Renal cortical epithelial cell (primary cell): ENCODE measurements around the gene RPL19. TPM values are rescaled to one million over a fixed set of nuclear protein-coding genes. Genes with fewer than 3 reads are reported as not detected.
A peak's percentile ranks its signal among the peaks of the same experiment; 100 is the strongest.

Experiments used
- DNase-seq: peaks from one replicate; pipeline ENCODE4 v3.0.0-alpha.2; 2011; ENCODE audit warnings: low read depth
- total RNA-seq: library from RNA; depleted of rRNA; stranded (reverse); fragments of >200 nt; gene quantifications from 2 replicates; pipeline ENCODE4 v1.2.3, GENCODE V29; 2014

Gene RPL19
- total RNA-seq, 1 donor from 2014 or later: 1,714 TPM

DNA sequence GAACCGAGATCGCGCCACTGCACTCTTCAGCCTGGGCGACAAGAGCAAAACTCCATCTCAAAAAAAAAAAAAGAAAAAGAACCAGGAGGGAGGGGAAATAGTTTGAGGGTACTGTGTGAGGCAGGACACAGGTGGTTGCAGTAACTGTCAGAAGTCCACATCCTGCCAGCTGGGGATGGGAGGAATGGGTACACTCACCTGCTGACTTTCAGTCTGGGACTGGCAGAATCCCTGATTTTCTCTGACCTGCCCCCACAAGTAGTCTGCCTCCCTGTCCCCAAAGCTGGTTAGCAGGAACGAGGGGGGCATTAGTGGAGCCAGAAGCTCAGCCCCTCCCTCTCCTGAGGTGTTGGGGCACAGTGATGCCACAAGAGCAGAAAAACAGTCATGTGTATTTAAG is 27.0 kb upstream of the RPL19 start:
- no peak for DNase-seq

DNA sequence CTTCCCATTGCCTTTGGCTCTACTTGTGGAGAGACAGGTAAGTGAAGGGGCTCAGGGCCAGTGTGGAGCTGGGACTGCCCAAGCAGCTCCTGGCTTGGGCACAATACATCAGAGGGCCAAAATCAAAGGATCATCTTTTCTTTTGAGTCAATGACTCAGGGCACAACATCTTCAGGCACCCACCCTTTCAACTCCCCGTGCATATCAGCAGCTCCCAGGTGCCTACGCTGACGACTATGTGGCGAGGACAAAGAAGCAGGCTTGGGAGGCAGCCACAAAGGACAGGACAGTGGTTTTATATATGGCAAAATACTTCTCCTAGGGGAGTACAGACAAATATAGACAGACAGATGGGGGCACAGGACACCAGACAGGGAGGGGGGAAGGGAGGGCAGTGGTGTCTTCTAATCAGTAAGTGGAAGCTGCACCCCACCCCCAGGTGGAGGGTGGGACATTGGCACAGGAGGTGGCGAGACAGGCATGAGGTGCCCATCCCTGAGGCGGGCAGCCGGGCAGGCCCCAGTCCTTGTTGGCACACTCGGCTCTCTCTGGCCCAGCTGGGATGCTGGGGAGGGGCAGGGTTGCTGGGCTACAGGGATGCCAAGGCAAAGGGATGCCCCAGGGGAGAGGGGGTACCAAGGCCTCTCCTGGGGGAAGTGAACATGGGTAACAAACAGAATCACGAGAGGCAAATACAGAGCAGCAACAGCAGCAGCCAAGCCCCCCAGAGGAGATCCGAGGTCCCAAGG is 26.4 kb upstream of the RPL19 start:
- DNase-seq: no peak

DNA sequence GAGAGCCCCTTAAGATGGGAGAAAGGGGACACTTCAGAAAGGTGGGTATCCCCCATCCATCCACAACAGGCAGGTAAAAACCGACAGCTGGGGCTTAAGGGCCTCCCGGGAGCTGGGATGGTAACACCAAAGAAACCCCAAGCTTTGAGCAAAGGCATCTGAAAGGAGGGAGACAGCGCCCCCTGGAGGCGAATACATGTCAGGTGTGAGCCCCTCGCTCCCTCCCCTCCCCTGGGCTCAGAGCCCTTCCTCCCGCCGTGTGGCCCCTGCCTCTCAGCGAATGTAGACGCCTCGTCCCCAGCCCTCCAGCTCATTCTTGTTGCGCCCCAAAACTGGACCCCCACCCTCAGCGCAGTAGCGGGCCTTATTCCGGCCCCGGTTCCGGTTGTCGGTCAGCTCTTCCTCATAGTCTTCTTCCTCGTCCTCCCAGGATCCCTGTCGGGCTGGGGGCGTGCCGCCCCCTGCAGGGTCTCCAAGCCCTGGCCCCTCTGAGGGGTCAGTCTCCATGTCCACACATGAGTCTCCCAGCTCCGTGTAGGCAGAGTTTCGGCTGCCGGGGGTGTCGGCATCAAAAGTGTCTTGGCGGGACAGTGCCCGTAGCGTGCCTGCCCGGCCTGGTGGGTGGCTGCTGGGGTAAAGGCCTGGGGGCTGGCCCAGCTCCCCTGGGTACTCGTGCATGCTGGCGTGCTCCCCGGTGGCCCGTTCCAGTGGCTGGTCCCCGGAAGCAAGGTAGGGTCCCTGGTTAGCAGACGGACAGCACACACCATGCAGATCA is 25.0 kb upstream of the RPL19 start:
- peak; percentile 19 for DNase-seq

DNA sequence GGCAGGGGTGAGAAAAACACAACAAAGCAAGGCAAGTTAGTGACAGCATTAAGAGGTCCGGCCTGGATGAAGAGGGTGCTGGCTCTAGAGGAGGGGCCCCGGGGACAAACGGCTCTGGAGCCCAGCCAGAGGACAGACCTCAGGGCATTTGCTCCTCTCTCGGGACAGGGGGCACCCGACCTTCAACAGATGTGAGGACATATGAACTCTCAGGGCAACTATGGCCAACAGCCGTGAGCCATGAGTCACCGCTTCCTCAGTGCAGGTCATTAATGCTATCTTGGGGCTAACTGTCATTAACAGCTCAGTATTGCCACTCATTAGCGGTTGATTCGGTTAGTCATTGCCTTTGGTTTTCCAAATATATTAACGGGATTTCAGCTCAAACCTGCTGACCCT is 24.4 kb upstream of the RPL19 start:
- DNase-seq: peak; percentile 68

DNA sequence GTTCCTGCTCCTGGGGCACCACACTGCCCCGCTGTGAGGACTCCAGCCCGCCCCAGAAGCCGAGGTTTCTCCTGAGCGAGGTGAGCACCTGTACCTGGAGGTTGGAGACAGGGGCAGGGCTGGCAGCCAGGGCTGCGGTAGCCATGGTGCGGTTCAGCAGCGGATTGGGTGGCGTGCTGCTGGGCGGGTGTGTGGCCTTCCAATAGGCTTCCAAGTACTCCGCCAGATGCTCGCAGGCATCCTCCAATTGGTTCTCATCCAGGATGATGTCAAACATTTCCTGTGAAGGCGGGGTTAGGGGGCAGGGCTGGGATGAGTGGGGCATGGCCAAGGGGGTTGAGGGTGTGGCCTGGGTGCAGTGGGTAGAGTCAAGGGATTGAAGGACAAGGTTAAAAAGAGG is 22.8 kb upstream of the RPL19 start:
- no peak for DNase-seq

DNA sequence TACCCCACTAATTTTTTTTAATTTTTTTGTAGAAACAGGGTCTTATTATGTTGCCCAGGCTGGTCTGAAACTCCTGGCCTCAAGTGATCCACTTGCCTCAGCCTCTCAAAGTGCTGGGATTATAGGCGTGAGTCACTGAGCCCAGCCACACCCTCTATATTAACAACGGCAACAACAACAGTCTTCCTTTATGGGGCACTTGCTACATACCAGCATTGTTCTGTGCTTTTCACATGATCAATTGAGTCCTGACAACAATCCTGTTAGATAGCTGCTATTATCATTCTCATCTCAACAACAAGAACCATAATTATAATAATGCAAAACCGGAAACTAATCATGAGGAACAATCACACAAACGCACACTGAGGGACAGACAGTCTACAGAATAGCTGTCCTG is 21.5 kb upstream of the RPL19 start:
- DNase-seq: peak; percentile 50

DNA sequence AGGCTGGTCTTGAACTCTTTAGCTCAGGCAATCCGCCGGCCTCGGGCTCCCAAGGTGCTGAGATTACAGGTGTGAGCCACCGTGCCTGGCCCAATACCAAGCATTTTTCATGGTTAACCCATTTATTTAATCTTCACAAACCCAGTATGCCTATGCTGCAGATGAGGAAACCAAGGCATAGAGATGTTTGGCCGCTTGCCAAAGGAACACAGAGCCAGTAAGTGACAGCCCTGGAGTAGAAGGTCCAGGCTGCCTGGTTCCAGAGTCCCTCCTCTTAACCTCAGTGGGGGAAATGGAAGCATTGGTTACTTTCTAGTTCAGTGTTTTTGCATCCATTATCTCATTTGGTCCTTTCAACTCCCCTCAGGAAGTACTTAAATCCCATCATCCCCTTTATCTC is 18.8 kb upstream of the RPL19 start:
- no peak for DNase-seq

DNA sequence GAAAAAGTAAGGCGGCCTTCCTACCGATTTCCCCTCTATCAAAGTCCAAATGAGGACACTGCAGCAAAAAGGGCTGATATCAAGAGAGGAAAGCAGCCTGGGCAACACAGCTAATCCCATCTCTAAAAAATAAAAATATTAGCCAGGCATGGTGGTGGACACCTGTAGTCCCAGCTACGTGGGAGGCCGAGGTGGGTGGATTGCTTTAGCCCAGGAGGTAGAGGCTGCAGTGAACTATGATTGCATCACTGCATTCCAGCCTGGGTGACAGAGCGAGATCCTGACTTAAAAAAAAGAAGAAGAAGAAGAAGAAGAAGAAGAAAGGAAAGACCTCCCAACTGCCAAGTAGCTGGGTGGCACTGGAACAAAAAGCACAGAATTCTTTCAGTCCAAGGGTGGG is 17.0 kb upstream of the RPL19 start:
- no peak for DNase-seq

DNA sequence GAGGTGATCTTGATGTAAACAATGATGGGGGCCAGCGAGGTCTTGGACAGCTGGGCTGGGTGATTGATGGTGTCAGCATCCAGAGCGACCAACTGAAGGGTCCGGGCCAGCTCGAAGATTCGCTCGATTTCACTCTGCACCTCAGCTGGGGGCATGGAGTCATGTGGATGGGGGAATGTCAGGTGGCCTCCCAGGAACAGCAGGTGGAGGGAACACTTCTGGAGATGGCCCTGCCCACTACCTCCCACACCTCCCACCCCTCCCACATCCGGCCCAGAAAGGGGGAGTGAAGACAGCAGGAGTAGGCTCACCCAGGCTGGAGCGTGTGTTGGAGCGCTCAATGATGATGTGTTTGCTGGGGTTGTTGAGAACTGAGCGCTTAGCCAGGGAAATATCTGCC is 16.4 kb upstream of the RPL19 start:
- DNase-seq: no peak

DNA sequence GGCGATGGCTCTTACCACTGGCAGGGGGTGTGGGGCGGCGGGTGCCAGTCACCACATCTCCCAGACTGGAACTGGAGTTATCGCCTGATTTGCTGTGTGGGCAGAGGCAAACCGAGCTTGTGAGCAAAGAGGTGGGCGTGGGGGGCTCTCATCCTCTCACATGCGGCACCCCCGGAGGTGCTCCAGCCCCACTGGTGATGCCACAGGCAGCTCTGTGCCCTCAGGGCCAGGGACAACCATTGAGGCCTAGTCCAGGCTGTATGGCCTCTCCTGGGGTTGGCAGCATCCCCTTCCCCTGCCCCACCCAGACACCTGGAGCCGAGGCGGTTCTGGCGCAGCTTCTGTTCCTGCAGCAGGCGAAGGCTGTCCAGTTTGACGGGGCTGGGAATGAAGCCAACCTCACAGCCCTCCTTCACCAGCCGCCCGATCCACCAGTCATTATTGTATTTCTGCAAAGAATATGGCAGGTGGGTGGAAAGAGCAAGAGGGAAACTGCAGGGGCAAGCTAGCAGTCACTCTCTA is 13.5 kb upstream of the RPL19 start:
- DNase-seq: no peak

DNA sequence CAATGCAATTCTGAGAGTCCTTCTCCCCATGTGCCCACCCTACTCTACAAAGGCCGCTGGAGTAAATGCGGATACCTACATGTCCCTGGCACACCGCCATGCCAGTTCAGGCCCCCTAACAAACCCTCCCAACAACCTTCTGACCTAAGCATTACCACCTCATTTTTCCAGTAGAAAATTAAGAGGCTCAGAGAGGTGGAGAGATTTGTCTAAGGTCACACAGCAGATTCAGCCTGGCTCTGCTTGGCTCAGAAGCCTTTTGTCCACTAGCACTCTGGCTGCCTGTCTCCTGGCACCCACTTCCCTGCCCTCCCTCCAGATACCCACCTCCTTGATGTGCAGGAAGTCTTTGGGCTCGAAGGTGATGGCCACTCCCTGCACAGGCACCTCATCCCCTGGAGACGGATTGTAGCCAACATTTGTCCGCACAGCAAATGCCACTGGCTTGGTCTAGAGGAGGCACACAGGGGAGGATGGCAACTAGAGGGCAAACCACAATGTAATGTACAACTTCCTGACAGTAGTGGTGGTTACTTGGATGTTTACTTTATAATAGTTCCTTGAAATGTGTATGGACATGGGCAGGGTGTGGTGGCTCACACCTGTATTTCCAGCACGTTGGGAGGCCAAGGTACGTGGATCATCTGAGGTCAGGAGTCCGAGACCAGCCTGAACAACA is 12.8 kb upstream of the RPL19 start:
- no peak for DNase-seq

DNA sequence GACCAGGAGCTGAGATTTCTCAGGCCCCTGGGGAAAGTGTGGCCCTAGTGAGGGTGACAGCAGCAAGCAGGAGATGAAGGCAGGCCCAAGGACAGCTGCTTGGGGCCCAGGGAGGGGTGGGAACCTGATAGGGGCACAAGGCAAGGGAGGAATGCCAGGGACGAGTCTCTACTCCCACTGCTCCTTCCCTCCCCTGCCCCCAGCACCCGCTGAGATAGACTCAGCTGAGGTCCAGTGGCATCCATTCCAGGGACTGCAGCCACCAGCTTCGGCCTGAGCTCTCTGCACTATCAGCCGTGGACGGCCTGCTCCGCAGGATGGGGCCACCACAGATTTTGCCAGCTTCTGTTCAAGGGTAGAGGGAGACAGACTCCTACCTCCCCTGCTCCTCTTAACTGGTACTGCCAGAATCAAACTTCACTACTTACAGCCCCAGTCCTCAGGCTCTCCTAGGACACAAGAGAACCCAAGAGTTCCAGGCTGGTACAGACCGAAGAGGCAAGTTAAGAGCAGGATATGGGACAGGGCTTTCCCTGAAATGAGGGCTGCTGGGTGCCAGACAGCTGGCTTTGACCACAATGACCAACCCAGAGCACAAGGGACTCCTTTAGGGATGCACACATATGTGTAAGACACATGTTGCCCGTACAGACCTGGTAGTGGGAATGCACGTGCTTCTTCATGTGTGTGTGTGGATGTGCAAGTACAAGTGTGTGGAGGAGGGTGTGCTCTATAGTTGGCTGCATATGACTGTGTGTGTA is 8.2 kb upstream of the RPL19 start:
- DNase-seq: no peak

DNA sequence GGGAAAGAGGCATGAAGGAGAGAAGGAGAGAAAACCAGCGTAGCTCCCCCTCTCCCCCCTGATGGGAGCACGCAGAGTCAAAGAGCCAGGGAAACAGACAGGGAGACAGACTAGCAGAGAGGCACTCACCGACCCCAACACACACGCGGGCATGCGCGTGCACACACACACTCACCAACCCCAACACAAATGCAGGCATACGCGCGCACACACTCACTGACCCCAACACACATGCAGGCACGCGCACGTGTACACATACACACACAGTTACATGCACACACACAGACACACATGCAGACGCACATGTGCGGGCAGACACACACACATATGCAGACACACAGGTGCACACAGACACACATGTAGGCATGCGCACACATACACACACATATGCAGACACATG is 7.2 kb upstream of the RPL19 start:
- DNase-seq: no peak

DNA sequence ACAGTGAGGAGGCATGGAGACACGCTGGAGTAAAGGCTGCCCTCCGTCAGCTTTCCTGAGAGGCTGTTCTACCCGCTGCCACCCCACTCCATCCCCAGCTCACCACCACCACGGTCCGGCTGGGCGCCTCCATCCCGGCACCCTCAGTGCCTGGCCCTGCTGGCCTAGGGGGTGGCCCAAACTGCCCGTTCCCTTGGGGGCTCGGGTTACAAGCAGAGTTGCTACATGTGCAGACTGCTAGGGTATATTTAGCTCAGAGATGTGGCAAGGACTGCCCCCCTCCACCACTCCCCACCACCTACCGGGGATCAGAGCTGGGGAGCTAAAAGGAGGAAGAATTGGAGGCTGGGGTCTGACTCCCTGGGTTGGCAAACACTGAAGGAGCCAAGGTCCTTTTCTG is 6.7 kb upstream of the RPL19 start:
- DNase-seq: no peak

DNA sequence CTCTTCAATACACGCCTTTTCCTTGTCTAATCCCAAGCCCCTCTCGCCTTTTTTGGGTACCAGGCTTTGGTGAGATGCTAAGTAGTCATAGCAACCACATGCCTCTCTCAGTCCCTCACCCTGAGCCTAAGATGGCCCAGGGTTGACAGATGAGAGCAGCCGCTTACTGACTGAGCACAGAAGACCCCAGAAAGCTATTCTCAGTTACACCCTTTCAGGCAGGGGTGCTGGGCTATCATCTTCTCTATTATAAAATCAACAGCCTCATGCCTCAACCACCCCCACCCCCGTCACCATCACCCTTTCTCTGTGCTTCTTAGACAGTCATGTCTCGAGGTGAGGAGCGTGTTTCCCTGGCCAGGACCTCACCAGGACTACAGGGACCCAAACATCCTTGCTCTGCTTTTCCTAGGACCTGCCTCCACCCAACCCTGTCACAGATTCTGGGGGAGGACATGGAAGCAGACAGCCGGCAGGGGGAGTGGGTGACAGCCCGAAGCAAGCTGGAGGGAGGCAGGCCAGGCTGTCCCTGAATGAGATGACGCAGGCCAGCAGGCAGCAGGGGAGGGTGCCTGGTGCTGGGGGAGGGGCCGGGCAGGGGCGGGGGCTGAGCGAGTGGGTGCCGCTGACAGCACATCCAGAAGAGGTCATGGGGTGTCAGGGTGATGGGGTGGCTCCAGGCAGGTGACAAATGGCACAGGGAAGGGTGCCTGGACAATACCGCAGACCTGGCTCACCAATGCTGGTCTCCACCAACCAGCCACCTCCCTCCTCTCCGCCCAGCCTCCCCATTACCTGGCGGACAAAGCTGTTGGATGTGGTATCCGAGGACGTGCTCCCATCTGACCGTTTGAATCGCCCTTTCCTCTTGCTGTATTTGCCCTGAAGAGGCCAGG is 5.7 kb upstream of the RPL19 start:
- DNase-seq: no peak

DNA sequence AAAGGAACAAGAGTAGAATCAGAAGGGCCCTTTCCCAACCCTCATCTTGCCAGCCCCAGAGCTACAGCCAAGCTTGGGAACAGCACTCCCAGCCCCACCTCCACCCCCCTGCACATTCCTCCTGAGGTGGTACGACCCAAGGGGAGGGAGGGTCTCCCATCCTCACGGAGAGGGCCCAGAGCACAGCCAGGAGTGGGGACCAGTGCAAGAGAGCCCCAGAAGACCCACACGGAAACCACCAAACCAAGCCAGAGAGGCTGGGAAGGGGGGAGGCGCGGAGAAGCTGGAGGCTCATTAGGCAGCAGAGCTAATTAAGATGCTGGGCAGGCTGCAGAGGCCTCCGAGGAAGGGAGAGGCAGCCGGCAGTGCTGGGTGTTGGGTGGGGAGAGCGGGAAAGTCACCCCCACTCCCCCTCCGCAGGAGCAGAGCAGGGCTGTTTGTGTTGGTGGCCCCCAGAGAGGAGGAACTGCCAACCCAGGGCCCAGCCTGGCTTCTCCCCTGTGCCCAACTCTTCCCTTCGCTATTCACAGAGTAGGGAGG is 5.0 kb upstream of the RPL19 start:
- DNase-seq: no peak

DNA sequence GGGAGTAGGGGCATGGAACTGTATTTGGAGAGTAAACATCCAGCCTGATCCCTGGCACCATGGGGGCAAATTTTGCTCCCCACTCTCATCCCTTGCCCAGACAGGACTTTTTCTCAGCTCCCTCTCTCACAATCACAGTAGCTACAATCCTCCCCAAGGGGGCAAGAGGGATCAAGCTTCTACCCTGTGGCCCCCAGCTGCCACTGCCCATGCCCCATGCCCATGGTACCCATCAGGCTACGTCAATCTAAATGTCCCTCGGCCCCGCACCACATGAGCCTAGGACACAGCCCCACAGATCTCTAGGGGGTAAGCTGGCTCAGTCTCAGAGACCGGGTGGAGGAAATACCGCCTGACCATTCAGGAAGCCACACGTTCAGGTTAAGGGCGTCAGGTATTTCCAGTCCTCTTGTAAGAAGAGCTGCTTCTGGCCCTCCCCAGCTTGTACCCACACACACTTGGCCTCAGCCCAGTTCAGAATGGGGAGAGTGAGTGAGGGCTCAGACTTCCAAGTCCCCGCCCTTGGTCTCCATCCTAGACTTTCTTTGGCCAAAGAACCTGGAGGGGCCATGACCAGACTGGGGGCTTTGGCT is 4.4 kb upstream of the RPL19 start:
- peak; percentile 16 for DNase-seq

DNA sequence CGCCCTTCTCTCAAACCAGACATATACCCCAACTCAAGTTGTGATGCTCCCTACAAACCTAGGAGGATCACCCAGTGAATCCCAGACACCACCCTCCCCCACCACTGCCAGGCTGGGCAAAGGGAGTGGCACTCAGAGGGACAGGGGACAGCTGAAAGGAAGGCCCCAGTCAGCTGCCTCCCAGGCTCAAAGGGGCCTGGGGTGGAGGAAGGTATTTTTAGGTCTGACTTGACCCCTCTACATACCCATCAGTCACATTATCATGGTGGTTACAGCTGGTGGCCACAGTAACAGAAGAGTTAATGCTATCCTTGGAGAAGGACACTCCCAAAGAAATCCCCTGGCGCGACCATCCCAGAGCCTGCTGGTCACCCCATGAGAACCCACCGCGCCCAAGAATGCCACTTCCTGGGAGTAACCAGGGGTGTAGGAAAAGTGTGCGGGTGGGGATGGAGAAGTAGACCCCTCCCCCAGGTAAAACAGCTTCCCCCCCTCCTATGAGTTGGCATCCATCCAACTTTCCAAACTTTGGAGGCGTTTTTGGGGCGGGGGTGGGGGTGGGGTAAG is 3.8 kb upstream of the RPL19 start:
- no peak for DNase-seq

DNA sequence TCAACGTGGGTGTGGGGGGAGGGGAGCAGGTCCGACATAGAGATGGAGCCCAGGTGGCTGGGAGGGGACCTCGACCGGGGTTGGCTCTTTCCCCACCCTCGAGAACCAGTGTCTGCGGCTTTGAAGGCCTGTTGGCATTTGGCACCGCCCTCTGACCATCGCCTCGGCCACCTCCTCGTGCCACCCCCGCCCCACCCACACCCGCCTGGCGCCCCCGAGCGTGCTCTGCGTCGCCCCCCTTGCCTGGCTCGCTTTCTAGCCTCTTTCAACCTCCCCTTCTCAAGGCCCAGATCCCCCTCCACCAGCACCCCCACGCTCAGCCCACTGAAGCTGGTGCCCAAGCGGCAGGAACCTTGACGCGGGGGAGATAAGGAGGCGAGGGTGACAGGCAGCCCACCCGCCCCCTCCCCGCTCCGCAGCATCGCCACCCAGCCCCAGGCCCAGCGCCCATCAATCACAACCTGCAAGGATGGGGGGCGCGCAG is 3.2 kb upstream of the RPL19 start:
- no peak for DNase-seq
